HG02642 (cell line): ENCODE measurements around the gene AKAP8.
"Not testable (repeated sequence)": the region's sequence is repeated elsewhere in the genome, so short reads cannot be mapped to it uniquely, and the experiment has no call there.

Experiments
- ATAC-seq: cut with Tn5 transposase; IDR thresholded peaks from one replicate; pipeline ENCODE4 v1.9.1; 2021; ENCODE audit warnings: mild to moderate bottlenecking; ENCODE audit not compliant: unreplicated experiment, poor library complexity

AKAP8 gene

GRCh38 chr19:15337202-15337601 lies 42.4 kb downstream of the AKAP8 start:
- no peak for ATAC-seq

DNA sequence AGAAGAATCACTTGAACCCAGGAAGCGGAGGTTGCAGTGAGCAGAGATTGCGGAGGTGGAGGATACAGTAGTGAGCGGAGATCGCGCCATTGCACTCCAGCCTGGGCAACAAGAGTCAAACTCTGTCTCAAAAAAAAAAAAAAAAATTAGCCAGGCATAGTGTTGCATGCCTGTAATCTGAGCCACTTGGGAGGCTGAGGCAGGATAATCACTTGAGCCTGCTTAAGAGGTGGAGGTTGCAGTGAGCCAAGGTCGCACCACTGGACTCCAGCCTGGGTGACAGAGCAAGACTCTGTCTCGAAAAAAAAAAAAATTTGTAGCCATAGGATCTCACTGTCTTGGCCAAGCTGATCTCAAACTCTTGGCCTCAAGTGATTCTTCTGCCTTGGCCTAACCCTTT lies 43.6 kb downstream of the AKAP8 start:
- ATAC-seq: not testable (repeated sequence)

DNA sequence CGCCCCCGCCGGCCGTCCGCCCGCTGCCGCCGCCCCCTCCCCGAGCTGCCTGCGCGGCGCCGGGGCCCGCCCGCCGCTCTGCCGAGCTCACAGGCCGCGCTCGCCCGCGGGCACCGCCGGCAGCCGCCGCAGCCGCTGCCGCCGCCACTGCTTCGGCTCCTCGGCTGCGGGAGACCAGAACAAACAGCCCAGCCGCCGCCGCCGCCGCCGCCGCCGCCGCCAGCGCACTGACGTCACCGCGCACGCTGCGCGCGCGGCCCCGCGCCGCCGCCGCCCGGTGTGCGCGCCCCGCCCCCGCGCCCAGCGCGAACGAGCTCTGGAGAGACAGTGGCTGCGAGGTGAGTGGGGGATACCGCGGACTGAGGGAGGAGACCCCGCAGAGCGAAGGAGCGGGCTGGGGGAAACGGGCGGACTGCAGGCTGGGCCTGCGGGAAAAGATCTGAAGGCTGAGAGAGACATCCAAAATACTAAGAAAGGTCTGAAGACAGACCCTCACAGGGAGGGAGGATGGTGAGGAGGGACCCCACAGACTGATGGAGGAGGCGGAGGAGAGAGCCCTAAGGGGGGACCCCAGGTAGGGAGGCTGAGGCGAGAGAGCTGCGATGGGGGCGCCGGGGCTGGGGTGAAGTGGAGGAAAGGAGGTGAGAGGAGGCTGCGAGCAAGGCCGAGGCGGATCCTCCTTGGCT lies 47.1 kb downstream of the AKAP8 start, which contains the start of gene BRD4:
TSS of gene BRD4 (minus strand) at position 229 of the 686 bp plus-strand sequence. CDS start 59,440 bp downstream, outside the sequence.
- peak; percentile 55 for ATAC-seq

- peak; percentile 40 for ATAC-seq
These were observed 47.9 kb downstream of the AKAP8 start for GRCh38 chr19:15331419-15332310.

GRCh38 chr19:15330801-15331418 lies 48.7 kb downstream of the AKAP8 start:
- ATAC-seq: no peak

DNA sequence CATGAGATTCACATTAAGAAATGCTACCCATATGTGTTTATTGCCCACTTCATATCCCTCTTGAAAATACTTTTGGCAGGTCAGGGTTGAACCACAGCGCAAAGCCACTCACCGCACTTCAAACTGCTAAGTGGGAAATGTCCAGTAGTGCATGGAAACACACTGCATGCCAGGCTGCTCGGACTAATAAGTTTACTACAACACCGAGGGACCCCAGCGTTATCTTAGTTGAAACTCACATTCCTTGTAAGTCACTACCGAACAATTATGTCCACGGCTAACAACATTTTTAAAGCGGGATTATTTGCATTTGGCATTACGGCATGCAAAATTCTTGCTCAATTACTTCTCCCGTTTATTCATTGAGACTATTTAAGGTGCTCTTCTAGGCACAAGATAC lies 51.3 kb downstream of the AKAP8 start:
- ATAC-seq: no peak

DNA sequence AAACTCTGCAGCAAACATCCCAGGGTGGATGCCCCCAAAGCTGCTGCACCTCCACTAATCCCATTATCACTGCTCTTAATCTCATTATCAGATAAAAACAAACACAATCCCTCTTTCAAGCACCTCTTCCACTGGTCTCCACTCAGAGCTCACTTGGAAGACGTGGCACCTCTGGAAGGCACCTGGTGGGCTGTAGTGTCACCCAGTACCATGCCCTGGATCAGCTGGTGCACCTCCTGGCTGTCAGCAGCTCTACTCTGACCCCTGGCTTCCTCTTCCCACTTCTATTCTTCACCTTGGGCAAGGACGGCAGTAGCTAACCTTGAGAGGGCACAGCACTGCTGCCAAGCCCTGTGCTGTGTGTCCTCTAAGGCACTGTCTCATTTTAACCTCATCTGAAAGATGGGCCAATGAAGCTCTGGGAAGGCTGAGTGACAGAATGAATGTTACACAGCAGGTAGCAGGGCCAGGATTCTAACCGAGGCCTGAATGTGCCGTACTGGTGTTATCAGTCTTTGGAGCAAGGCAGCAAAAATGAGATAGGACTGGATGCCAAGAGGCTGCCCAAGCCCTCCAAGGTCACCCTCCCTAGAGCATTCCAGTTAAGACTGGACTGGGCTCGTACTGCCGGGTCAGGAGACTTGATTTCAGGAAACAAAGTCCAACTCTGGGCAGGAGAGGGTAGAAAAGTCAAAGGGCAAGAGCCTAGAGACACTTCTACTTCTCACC lies 54.6 kb downstream of the AKAP8 start:
- ATAC-seq: no peak

- no peak for ATAC-seq
These were observed 55.9 kb downstream of the AKAP8 start for GRCh38 chr19:15323496-15324235.

- ATAC-seq: no peak
These were observed 57.8 kb downstream of the AKAP8 start for GRCh38 chr19:15321739-15322138.

DNA sequence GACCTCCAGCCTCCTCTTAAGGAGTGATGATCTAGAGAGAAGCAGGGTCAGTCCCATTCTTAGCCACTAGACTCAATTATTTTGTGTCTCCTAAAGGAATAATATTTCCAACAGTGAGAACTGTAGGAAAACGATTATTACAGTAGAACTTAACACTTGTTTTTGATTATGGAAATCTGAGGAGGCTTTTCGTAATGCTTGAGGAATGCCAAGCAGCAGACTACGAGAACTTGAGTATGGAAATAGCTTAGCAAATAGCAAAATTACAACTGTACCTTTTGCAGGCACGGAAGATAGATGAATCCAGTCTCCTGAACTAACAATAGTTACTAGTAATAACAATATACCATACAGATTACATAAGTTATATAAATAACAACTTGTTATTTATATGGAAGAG lies 59.5 kb downstream of the AKAP8 start:
- no peak for ATAC-seq

GRCh38 chr19:15318241-15318691 lies 61.3 kb downstream of the AKAP8 start:
- ATAC-seq: no peak

GRCh38 chr19:15317392-15318071 lies 62.1 kb downstream of the AKAP8 start:
- no peak for ATAC-seq

GRCh38 chr19:15316498-15316897 lies 63.1 kb downstream of the AKAP8 start:
- no peak for ATAC-seq

GRCh38 chr19:15315101-15315500 lies 64.5 kb downstream of the AKAP8 start:
- no peak for ATAC-seq

GRCh38 chr19:15313649-15314279 lies 65.8 kb downstream of the AKAP8 start:
- ATAC-seq: no peak

- ATAC-seq: no peak
These were observed 72.4 kb downstream of the AKAP8 start for GRCh38 chr19:15307169-15307568.

DNA sequence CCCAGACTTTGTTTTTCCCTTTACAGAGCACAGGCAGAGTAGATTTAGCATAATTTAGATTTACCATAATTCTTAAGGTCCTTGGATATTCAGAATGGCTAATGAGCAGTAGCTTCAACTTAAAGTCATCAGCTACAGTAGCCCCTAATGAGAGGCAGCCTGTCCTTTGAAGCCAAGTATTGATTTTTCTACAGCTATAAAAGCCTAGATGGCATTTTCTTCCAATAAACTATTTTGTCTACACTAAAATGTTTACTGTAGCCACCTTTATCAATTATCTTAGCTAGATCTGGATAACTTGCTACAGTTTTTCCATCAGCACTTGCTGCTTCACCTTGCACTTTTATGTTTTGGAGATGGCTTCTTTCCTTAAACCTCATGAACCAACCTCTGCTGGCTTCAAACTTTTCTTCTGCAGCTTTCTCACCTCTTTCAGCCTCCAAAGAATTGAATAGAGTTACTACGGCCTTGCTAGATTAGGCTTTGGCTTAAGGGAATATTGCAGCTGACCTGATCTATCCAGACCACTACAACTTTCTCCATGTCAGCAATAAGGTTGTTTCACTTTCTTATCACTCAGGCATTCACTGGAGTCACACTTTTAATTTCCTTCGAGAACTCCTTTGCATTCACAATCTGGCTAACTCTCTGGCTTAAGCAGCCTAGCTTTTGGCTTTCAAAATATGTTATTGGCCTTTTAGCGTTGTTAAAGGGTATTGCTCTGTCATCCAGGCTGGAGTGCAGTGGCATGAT lies 73.8 kb downstream of the AKAP8 start:
- no peak for ATAC-seq

- ATAC-seq: no peak
These were observed 75.4 kb downstream of the AKAP8 start for GRCh38 chr19:15304140-15304705.
